NCI-H1092 (cell line): ENCODE data around the gene HDAC4.

Source experiments
- DNase-seq: peaks from one replicate; lab custom pipeline; 2025; lab: John Stamatoyannopoulos, UW

Gene HDAC4

DNA sequence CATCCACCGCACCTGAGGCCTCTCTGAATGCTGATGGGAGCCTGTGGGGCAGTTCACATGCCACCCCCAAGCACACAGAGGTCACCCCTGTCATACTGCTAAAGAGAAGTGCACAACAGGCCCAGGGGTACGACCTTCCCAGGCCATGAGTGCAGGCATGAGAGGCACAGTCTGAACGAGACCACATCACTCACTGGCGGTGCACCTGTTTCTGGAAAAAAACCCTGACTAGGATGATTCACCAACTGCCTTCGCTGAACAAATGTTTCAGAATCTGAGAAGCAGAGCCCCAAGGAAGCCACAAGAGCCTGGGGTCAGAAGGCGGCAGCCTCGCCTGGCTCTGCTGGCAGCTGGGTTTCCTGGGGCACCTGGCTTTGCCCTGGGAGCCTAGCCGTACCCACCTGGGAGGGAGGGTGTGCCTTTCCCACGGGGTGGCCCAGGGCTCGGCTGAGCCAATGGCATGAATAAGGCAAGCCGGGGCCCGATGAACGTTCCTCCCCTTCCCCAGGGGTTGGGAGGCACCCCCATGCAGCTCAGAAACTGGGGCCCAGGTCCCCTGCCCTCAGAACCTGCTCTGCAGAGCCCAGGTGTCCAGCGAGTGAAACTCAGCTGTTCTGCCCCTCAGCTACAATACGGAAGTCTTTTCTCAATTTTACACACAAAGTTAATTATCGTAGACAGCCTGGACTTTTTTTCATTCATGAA lies 73.8 kb downstream of the HDAC4 start:
- DNase-seq: no peak

GRCh38 chr2:239324456-239324855 lies 76.4 kb downstream of the HDAC4 start:
- peak; percentile 14 for DNase-seq

DNA sequence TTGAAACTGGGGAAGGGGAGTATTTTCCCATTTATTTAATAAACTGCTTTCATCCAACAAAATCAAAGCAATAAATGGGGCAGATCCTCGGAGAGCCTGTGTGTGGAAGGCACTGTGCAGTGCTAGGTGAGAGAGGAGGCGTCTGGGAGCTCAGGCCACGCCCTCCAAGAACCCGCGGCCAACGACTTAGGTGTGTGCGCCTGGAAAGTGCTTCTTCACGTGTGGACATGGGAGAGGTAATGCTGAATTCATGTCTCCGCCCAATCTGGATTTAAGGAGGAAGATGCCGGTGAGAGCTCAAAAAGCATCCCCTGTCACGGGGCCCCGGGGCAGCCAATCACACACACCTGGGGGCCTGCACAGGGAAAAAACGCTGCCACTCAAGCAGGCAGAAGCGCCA lies 77.4 kb downstream of the HDAC4 start:
- no peak for DNase-seq

GRCh38 chr2:239322416-239323086 lies 78.3 kb downstream of the HDAC4 start:
- DNase-seq: no peak

- DNase-seq: no peak
Observed at GRCh38 chr2:239321596-239322415, 79.0 kb downstream of the HDAC4 start.

DNA sequence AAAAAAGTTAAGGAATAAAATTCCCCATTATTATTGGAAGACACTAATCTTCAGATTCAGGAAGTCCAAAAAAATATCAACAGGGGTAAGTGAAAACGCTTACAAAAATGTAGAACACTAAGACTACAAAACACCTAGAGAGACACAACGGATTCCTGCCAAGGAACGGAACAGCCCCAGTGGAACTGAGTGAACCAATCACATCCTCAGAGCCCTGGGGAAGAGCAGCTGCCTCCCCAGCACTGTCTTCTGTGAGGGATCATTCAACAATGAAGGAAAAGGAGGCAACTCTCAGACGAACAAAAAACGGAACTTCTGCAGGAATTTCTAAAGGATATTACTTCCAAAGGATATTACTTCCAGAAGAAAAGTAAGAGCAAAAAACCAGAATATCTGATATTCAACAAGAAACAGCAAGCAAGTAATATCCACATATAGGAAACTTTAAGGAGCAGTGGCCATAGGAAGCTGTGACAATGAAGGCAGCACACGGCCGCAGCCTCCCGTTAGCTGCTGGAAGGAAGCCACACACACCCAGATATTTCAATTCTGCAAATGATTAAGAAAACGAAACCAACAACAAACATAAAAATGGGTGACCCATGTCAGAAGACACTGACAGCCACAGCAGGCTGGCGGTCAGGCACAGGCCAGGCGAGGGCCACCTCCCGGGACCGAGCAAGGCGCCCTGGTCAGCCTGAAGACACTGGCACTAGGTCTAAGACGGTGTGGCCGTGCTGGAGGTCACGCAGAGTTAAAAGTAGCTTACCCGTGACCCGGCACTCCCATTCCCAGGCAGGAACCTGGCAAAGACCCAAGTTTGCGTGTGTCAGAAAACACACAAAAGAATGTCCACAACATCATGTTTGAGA lies 81.8 kb downstream of the HDAC4 start:
- no peak for DNase-seq

DNA sequence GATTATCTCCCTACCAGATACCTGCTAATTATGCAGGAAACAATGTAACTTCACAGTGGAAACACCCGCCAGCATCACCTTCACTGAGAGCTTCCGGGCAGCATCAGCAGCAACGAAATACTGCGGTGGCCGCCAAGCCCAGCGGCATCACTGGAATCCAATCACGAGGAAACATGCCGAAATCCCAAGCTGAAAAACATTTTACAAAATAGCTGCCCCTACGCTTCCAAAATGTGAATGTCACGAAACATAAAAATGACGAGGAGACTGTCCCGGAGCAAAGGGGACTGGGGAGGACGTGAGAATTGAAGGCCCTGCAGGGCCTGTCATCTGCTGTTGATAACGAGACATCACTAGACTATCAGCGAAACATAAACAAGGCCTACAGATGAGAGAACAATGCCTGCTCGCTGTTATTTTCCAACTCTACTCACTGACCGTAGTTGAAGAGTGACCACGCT lies 82.6 kb downstream of the HDAC4 start:
- DNase-seq: no peak

DNA sequence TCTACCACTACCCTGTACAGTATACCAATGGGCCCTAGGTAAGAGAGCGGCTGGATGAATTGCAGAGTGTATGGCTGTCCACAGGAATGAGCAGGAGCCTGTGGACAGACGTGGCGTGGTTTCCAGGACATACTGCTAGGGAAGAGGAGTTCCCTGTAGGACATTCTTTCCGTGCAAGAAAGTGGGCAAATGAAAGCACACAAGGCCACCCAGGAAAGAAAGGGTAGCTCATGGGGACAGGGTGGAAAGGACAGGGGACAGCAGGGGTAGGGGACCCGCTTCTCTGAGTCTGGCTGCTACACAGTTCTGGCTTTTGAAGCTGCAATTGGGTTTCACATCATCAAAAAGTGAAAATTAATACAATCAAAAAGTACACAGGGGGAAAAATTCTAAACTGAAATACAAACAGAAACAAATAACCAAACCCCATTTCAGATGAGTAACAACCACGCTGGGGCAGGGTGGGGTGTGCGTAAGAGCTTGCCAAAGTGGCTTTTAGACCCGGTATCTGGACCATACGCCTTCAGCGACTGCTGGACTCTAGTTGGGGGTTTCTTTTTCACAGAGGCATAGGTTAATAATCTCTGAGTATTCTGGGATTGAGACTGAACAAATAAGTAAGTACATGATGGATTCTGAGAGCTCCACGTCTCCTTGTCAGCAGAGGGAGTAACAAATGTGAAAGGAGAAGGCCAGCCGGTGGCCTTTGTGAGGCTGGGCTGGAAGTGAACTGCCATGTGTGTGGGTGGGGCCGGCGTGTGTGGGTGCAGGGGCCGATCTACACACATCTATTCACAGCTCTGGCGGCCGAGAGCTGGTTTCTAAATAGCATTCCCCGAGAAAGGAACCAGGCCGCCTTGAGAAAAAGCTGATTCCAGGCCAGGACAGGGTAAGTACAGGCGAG lies 84.0 kb downstream of the HDAC4 start:
- no peak for DNase-seq

DNA sequence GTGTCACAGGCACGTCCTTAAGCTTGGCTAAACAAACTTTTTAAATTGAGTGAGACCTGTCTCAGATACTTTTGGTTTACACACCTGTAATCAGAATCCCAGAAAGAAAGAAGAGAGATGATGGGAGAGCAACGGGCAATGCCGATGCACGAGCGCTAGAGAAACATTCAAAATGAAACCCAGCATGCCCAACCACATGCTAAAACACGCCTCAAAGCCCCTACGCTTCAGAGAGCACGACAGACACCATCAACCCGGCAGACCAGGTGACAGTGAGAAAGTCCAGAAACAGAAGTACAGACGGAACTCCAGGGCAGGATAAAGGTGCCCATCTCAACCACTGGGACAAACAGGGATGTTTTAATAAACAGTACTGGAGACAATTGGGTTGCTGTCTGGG lies 85.5 kb downstream of the HDAC4 start:
- no peak for DNase-seq

GRCh38 chr2:239313776-239314175 lies 87.0 kb downstream of the HDAC4 start:
- DNase-seq: no peak

DNA sequence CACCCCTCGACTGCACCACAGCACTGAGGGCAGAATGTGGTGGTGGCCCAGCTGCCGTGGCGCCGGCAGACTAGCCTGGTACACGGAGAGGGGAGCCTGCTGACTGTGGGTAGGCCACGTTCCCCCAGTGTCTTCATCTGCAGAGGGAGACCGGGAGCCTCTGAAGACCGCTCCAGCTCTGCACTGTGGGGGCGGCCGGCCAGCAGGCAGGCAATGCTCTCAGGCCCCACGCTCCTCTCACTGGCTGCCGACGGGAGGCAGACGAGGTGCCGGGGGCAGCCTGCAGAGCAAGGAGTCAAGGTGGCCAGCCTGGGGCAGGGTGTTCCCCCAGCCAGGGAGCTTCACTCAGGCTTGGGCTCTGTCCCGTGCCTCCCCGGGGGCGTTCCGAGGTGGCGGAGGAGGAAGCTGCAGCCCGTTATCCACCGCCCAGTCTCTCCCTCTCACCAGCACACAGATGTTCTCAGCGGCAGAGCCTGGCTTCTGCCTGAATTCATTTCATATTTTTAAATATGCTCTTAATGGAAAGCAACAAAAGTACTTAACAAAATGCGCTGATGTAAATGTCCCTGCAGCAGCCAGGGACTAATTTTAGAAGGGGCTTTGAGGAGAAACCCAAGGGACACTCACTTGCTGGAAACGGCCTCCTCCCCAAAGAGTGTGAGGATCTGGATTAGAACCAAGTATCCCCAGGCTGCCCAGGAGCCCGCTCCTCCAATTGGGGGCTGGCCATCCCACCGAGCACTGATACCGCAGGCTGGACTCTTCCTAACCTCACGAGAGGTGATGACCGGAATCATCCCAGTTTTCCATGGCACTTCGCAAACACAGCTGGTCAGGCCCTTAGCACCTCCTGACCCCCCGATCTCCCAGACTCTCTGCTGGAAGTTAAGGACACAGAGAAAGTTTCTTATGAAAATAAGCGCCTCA lies 87.8 kb downstream of the HDAC4 start:
- DNase-seq: no peak

DNA sequence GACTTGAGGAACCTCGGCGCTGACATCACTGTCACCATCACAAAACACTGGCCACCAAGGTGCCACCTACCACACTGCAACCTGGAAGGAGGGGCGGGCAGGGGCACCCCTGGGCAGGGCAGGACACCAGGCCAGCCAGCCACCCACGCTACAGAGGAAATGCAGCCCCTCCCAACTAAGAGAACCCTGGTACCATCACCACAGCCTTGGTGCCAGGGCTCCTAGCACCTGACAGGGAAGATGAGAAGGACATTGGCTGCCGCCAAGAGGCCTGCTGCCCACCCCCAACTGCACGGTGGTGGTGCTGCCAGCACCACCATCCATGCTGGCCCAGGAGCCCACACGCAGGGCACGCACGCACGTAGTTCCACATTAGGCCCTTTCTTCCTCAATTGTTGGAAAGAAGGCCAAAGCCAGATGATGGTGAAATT lies 88.7 kb downstream of the HDAC4 start:
- no peak for DNase-seq

DNA sequence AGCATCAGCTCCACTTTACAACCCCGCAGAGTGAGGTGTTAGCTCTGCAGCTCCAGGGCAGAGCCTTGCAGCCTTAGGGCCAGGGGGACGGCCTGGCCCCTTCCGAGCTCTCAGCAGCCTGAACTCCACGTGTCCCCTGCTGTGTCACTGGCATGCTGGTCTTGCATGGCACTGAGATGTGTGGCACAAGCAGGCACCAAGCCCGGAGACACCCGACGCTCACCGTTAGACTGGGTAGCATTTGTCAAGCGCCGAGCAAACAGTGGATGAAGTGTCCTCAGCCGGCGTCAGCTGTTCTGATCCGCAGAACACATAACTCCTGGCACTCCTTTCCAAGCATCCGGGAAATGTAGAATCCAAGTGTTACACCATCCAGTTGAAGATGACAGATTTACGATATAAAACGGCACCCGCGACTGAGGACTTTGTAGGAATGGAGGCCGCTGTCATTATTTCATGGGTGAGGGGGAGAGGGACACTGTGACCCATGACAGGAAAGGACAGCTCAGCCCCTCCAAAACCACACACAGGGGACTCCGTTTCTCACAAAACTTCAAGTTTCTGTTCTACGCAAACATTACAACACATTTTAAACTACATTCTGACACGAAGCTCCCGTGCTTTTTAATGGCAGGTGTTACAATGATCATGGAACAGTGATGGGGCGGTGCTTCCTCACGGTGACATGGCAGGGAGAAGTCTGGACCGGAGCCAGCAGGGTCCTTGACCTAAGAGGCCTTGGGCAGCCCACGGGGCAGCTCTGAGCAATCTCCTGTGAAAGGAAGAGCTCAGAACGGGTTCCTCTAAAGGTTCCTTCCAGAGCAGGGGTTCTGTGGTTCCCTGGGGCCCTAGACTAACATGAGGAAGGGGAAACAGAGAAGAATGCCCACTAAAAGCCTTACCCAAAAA lies 89.4 kb downstream of the HDAC4 start:
- peak; percentile 24 for DNase-seq

DNA sequence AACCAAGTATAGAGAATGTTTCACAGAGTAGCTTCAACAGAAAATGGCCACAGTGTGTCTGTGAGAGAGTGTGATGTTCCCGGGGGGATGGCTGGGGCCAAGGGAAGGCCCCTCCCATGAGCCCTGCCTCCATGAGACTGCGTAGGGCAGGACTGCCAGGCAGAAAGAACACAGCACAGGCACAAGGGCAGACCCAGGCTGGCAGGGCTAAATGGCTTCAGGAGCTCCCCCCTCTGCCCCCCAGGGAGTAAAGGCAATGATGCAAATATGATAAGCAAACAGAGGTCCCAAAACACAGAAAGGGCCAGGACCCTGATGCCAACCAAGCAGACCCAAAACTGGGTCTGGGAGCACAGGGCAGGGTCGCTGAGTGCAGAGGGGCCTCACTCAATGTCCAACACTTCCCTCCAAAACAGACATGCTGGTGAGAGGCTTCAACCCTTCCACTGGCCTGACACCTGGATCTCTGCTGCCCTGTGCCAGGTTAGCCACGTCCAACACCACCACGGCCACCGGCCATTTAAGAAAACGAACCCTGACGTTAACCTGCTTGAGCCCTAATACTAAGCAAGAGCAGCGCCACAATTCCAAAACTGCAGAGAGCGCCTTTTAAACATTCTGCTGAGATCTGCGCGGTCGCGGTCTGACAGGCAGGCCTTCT lies 90.3 kb downstream of the HDAC4 start:
- DNase-seq: no peak

DNA sequence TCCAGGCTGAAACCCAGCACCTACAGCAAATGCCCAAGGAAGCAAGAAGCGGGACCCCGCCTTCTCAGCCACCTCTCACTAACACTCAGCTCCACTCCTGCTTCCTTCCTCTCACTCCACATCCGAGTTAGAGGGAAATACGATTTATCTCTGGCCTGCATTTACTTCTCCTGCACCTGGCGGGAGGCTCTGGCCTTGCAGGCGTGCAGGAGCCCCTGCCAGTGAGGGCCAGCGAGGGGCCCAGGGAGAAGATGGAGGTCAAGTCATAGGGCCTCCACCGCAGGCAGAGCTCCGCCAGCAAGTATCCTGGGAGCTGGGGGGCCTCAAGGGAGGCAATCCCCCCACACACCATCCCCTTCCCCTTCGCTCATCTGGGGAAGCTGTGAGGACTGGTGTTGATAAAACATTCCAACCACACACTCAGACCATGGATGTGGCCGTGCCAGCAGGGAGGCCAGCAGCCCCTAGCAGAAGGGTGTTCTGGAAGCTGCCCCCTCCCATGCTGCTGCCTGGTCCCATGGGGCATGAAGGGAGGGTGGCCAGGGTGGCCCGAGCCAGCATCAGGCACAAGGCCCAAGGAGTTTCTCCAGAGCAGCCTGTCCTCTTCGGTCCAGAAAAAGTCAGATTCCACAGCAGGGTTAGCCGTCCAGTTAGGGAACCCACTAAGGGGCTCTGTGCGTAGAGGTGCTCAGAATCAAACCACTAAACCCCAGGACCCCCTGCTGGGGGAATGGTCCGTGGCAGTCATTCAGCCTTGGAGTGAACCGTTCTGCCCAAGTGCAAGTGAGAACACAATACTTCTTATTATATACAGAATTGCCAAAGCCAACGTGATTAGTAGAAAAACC lies 91.2 kb downstream of the HDAC4 start:
- DNase-seq: no peak

GRCh38 chr2:239308661-239309397 lies 92.0 kb downstream of the HDAC4 start:
- no peak for DNase-seq
